GM19351 (cell line): ENCODE measurements around the gene SEMA5A.

Experiments used
- ATAC-seq: cut with Tn5 transposase; IDR thresholded peaks from one replicate; pipeline ENCODE4 v1.9.1; 2021; ENCODE audit warnings: mild to moderate bottlenecking, moderate library complexity; ENCODE audit not compliant: unreplicated experiment

SEMA5A gene

DNA sequence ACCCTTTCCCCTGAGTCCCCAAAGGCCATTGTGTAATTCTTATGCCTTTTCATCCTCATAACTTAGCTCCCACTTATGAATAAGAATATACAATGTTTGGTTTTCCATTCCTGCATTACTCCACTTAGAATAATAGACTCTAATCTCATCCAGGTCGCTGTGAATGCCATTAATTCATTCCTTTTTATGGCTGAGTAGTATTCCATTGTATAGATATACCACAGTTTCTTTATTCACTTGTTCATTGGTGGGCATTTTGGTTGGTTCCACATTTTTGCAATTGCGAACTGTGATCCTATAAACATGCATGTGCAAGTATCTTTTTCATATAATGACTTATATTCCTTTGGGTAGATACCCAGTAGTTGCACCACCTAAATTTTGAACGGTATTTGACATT, 101.5 kb downstream of the SEMA5A start:
- no peak for ATAC-seq

DNA sequence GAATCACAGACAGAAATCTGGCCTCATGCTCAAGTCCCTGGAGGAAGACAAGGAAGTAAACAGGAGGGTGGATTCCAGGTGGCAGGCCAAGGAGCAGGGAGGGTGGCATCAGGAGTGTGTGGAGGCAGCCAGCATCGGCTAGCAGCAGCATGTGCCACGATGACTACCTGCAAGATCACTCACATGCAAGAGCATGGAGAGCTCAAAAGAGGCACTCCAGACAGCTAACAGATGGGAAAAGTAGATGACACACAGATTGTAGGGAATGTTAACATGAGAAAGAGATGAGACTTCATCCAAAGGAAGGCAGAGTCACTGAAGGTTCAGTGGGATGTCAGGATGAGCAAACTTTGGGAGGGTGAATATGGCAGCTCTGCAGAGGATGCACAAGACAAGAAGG, 104.3 kb downstream of the SEMA5A start:
- ATAC-seq = no peak

DNA sequence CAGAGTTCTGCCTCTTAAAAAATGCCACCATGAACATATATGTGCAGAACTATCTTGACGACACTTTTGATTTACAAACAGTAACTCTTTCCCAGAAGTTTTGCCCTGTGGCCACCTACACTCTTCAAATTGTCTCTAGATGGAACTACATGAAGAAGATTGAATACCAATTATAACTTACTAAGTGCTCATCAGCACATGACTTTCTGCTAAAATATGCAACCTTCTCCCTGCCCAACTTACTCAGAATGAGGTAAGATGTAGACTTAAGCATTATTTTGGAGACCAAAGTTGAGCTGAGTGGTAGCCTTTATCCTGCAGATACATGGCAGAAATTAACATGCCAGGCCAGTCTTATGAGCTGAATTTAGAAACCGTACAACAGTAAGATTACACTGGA, 105.4 kb downstream of the SEMA5A start:
- ATAC-seq = no peak

DNA sequence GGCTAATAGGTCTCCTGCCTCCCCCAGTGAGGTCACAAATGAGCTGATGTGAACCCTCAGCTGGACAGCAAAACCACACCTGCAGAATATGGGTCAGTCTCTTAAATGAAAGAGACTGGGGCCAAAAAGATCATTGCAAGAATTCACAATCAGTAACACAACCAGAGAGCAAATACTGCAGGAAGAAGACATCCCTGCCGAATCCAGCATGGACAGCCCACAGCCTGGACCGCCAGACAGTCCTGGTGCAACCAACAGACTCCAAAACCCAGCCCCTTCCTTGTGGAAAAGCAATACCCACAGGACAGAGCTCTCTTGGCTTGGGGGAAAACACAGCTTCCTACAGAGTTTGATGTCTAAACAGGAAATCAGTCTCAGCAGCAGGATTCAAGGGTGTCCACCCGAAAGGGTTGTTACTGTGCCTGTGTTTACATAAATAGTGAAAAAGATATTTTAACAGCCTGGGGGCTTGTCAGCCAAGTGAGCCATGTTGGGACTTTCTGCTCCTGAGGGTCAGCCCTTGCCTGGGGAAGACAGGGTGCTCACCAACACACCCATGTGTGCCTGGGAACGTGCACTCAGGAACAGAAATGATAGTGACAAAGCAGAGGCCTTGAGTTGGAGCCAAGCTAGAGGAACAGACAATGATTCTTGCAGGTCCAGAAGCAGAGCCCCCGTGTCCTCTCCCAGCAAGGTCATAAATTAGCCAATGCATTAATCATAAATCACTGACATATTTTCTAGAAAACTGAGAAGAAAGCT, 106.2 kb downstream of the SEMA5A start:
- no peak for ATAC-seq

DNA sequence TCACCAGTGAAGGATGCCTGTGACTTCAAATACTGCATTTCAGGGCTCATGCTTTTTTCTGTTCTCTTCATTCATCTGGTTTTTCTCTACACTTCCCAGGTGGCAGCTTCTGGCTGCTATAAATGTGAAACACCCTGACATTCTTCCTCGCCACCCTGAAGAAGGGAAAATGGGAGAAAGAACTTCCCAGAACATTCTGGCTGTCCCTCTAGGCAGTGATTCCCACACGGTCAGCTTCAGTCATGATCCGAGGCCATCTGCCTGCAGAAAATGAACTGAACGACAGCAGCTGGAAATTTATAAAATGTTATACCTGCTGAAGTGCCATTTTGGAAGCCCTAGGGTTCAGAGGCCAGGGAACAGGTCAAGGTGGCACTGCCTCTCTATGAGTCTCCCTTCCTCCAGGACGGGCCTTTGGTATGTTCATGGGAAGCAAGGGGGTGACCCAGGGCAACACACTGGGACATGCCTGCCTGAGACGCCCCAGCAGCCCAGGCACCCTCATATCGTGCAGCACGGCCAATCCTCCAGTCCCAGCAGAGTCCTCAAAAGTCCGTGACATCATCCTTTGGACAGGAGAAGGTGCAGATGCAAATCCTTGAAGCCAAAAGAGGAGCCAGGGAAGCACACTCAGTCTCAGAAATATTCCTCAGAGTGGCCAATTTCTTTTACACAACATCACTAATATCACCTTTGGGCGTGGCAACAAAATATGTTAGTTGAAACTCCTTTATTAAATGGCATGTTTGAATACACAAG, 107.1 kb downstream of the SEMA5A start:
- no peak for ATAC-seq

DNA sequence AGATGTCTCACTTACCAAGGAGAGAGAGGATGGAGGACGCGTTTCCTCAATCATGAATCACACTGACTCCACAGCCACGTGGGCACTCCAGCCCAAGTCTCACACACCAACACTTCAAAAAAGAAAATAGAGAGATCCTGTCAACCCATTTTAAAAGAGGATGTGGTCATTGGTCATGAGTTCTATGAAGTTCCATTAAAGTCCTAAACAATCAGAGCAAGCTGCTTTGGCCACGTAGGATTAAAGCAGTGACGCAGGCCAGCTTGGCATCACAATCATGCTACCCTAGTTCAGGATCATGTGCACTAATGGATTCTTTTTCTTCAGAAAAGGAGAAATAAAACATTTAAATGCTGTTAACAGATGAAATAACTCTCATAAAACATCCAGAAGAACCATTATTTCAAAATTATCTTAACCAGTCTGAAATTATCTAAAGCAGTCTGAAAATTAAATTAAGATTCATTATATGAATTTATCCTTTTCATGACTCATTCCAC, 108.1 kb downstream of the SEMA5A start:
- ATAC-seq = peak; percentile 55

DNA sequence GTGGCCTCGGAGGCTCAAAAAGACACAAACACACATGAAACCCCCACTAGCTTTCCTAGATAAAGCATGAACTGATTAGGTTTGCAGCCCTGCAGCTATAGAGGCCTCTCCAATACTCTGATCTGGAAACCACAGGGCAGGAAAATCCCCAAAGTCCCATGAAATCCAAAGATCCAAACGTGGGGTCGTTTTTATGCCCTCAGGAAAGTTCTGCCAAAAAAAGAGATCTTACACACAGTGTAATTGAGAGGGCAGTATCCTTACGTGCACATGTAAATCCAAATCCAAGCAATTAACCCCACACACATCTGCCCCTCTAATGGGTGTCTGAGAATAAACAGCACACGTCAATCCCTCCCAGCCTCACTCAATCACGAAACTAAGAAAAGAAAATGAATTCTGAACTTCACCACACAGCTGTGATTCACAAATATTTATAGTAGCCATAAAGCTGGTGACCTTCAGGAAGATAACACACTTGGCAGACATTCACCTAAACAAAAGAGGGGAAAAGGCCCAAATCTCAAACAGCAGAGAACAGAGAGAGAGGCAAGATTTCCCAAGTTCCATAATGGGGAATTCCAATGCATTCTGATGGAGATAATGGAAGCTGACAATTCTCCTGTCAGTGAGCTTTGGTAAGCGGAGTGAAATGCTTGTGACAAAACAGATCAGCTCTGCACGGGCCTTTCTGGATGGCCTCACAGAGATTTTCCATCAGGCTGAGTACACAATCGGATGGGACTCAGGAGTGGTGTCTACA, 114.2 kb downstream of the SEMA5A start:
- no peak for ATAC-seq

DNA sequence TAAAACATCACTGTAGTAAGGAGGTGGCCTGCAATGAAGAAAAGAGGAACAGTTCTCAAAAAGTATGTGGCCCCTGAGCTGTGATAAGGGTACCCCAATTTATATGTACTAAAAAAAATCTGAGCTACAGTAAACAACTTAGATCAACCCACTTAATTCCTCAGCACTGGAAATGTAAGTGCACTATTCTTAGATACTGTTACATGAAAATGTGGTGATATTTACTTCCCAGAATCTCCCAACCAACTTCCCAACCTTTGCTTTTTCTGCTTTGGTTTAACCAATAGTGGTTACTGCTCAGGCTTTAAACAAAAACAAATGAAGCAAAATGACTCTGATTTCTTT, 114.8 kb downstream of the SEMA5A start:
- ATAC-seq = no peak

DNA sequence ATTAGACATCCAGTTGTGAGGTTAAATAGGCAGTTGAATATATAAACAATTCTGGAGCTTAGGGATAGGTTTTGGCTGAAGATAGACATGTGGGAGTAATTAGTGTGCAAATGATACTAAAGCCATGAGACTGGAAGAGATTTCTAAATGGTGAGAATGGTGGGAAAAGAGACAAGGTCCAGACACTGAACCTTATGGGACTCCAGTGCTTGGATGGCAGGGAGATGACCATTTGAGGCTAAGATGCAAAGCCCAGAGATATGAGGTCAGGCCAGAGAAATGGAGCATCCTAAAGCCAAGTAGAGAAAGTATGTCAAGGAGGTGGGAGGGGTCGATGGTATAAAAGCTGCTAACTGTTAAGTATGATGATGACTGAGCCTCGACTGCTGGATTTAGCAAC, 115.6 kb downstream of the SEMA5A start:
- no peak for ATAC-seq

DNA sequence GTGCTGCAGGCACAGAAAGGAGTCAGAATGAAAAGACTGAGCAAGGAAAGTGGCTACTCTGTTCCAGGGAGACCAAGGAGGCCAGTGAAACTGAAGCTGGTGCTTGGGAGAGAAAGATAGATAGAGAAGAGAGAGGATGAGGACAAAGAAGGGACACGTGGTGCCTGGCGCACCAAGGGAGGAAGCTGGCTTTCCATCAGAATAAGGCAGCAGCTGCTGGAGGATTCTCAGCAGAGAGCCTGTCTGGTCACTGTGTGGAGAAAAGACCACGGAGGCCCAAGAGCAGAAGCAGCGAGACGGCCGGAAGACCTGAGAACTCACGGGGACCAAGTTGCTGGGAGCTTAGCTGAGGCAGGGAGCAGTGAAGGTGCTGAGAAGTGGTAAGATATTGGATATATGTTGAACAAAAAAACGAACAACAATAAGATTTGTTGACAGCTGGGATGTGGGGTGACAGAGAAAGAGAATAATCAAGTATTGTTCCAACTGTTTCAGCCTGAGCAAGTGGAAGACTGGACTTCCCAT, 116.1 kb downstream of the SEMA5A start:
- ATAC-seq = no peak

DNA sequence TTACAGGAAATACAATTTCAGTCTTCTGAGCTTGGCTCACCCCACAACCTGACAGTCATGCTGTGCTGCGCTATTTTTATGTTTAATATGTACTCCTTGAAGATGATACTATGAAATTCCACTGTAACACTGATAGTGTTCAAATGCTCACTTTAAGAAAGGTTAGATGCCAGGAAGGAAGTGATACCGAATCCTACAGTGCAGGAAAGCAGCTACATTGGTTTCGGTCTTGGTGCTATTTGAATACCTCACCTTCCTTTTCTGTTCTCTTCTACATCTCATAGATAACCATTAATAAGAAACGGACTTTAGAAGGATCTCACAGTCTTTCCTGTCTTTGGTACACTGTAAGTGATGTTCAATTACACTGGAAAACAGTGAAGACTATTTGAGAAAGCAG, 117.6 kb downstream of the SEMA5A start:
- ATAC-seq = peak; percentile 44

DNA sequence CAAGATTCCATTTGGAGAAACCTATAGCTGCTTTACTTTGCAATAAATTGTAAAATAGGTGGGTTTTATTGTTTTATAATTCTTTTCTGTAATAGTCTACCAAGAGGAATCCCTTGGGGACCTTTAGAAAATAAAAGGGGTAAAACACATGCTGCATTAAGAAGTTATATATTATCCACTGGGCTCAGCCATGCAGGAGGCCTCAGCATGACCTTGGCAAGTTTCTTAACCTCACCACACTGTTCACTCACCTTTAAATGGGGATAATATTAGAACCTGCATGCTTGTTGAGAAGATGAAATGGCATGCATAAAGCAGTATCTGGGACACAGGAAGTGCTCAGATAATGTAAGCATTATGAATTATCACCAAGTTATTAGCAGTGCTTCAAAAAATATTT, 120.2 kb downstream of the SEMA5A start:
- ATAC-seq = no peak

DNA sequence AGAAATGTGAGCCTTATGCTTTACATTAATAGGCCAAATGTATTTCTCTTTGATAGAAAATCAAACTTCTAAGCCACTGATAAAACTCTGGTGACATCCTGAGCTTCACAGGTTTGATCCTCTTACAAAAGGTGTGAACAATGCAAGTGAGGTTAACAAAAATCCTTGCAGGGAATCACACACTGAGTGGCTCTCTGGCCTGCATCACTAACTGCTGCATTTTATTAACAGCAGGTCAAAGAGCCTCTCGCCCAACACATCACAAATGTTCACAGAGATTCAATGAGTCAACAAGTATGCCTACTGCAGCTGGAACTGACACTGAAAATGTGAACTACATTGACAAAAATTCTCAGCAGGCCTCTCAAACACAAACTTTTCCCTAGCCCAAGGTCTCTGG, 122.3 kb downstream of the SEMA5A start:
- ATAC-seq = no peak

DNA sequence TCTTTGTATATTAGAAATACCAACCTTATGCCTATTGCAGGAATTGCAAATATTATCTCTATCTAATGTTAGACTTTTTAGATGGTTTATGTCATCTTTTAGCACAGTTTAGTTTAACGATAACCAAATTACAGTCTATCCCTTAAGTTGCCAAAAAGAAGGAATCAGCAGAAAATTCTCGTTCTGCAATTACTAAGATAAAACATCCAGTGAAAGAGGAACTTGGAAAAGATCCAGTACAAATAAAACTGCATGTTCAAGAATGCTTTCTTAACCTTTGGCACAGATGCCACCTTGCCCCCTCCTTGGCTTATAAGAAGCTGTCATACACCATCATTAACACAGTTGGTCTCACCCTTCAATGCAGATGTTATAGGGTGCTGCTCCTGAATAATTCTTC, 124.0 kb downstream of the SEMA5A start:
- no peak for ATAC-seq

DNA sequence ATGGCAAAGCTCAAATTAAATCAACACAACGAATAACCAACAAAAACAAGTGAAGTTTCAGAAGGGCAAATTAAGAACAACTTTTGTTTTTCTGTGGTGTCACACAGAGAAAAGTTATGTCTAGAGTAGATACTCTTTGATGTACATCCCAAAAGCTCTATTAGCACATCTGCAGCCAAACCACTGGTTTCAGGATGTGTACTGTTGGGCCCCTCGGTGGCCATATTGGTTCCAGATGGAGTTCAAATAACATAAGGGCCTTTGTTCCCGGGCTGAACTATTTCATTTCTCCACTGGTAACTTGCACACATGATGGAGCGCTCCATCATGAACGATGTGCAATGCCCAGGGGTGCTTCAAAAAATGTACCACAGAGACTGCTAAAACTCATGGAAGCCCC, 126.1 kb downstream of the SEMA5A start:
- no peak for ATAC-seq

DNA sequence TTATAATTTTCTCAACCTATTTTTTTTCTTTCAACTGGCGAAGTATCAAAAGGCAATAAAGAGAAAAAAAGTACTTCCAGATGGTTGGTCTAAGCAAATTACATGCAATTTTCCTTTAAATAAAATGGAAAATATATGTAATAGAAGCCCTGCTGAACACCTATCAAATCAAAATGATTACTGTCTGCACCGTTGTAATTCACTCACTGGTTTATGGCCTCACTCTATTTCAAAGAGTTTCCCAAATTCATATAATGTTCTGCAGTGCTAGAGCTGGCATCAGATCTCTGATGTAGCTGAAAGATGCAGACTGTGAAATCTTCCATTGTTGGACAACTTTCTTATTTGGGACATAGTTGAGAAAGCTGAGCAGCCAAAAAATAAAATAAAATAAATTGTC, 130.3 kb downstream of the SEMA5A start:
- no peak for ATAC-seq

DNA sequence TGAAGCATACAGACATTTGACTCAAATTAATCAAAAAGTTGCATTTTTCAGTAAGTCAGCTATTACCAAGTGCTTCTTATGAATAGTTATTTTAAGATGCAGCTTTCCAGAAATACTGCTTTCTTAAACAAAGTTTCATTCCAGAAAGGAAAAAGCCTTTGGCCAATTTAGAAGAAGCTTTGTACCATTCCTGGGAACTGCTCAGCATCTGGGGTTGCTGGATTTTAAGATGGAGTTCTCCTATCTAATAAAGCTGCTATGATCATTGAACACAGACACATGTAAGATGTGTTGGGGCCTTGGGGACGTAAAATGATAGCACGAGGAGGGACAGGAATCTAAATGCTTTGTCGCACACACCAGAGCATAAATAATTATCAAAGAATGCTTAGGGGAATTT, 130.8 kb downstream of the SEMA5A start:
- ATAC-seq = no peak

DNA sequence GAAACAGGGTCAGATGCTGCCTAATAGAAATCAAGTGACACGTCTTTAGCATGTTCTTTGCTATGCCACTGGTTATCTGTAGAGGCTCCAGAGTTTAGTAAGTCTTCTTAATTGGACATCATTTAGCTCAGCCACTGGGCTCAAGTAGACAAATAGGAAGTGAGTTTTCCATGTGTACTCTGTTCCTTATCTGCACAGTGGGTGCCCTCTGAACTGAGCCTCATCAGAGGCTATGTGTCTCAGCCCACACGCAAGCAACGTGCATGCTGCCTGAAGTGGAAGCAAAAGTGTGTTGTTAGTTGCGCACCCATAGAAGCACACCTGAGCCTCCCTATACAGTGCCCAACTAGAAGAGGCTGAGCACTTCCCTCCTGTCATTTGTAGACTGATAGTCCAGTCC, 134.7 kb downstream of the SEMA5A start:
- ATAC-seq = no peak

DNA sequence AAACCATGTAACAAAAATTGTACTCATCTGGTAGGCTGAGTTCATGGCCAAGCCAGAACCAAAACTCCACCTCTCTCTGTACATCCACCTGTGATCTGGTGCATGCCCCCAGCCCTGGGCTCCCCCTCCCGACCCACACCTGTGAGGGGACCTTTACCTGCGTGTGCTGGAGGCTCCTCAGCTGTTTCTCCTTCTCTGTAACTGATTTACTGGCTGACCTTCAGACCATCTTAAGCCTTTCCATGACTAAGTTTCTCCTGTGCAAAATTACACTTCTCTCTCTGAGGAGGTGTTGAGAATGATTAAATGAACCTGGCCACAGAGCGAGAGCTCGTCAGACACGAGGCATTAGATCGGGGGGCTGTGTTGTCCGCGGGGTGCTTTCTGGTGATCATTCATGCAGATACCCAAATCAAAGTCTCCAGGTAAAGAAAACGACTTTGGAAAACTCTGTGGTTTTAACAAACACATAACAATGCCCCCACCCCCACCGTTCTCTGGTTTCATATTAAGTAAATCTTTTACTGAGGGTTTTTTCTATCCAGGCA, 136.4 kb downstream of the SEMA5A start:
- ATAC-seq = no peak

DNA sequence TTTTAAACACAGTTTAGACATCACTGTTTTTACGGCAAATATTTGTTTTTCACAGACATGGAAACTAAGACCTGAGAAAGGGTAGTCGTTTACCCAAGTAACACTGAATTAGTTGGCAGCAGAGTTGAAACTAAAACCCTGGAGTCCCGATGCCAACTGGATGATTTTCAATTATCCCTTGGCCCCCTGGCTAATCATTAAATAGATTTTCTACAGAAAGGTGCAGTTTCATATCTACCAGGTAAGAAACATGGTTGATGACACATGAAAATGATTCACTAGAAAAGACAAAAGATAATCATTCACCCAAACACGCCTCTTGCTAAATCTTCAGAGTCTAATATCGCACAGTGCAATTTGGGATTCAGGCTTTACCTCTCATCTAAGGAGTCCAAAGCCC, 136.9 kb downstream of the SEMA5A start:
- ATAC-seq = no peak

DNA sequence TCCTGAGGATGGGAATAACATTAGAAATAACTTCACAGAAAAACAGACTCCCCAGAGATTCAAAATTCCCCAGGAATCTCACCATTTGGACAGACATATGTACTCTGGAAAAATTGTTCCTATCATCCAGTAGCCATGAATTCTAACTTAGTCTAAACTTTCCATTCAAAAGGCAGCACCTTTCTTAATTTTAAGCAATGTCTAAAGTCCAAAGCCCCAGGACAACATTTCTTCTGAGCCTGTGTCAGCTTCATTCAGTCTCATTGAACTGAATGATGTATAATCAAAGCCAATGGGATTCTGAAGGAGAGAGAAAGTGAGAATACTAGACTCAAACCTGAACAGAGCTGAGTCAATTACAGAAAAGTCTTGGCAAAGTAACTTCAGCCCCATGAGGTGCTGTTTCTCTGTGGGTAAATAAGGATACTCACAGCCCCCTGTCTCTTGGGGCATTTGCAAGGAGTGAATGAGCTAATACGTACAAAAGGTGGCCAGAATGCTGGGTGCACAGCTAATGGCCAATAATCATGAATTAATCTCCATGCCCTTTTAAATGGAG, 140.6 kb downstream of the SEMA5A start:
- peak; percentile 73 for ATAC-seq
